H1 (cell line): Measurements from ENCODE around the gene COPG1. TPM values are rescaled to one million over a fixed set of nuclear protein-coding genes. Genes with fewer than 3 reads are reported as not detected.
A peak's percentile ranks its signal among the peaks of the same experiment; 100 is the strongest.

Experiments used
- CTCF ChIA-PET: fragments of 300-600 bp; sonication (Branson Sonifier 250); formaldehyde crosslinking; loops from one replicate; lab custom pipeline; 2021; ENCODE audit not compliant: partially characterized antibody; lab: Charles Lee
- POLR2A ChIA-PET: fragments of 300-600 bp; sonication (Branson Sonifier 250); formaldehyde crosslinking; loops from one replicate; lab custom pipeline; 2021; ENCODE audit warnings: inconsistent platforms; ENCODE audit not compliant: partially characterized antibody; lab: Charles Lee
- DNase-seq, 2 experiments: peaks; one replicate each; pipeline versions ENCODE4 v3.0.0 to v3.0.0-alpha.2; 2010 to 2022; ENCODE audit warnings: low spot score in 2 of 2, low read depth in 1 of 2, mixed read lengths in 1 of 2
- FAIRE-seq: peaks from 2 replicates; lab custom pipeline; 2011; peaks lifted over from hg19 to GRCh38; lab: Jason Lieb, UNC
- H2AFZ ChIP-seq: 2 replicates; pipeline ENCODE4 v1.8.1; 2012; ENCODE audit warnings: low read length, inconsistent platforms
- H2AK5ac ChIP-seq: 2 replicates; pipeline ENCODE4 v1.6.1; 2013; ENCODE audit warnings: low read depth, low read length
- H2BK120ac ChIP-seq: replicated peaks from 2 replicates; pipeline ENCODE3; 2013; ENCODE audit warnings: low read depth, low read length, inconsistent platforms
- H2BK12ac ChIP-seq: 2 replicates; pipeline ENCODE4 v1.6.1; 2013; ENCODE audit warnings: low read depth, low read length
- H2BK15ac ChIP-seq: 2 replicates; pipeline ENCODE4 v1.6.1; 2013; ENCODE audit warnings: low read length
- H2BK20ac ChIP-seq: 2 replicates; pipeline ENCODE4 v1.6.1; 2013; ENCODE audit warnings: low read length
- H2BK5ac ChIP-seq: 2 replicates; pipeline ENCODE4 v1.6.1; 2013; ENCODE audit warnings: low read depth, low read length
- H3K14ac ChIP-seq: 2 replicates; pipeline ENCODE4 v1.6.1; 2013; ENCODE audit warnings: inconsistent platforms; ENCODE audit not compliant: insufficient read length
- H3K18ac ChIP-seq: 2 replicates; pipeline ENCODE4 v1.6.1; 2013; ENCODE audit warnings: low read length; ENCODE audit errors: extremely low read depth
- H3K23ac ChIP-seq: 2 replicates; pipeline ENCODE4 v1.6.1; 2013; ENCODE audit warnings: inconsistent platforms; ENCODE audit not compliant: insufficient read length
- H3K23me2 ChIP-seq: 2 replicates; pipeline ENCODE4 v1.6.1; 2013; ENCODE audit warnings: low read depth, low read length
- H3K27ac ChIP-seq: 2 replicates; pipeline ENCODE4 v1.6.1; 2011; ENCODE audit warnings: low read depth, low read length, inconsistent platforms
- H3K27me3 ChIP-seq, 4 experiments: replicated peaks in 1 of 4; 1 replicate in 1 of 4; 2 replicates in 3 of 4; pipeline versions ENCODE4 v1.6.1 to v1.8.1; 2011 to 2013; ENCODE audit warnings: low read length in 3 of 4, mild to moderate bottlenecking in 3 of 4, inconsistent platforms in 2 of 4, mixed read lengths in 2 of 4, moderate library complexity in 1 of 4; ENCODE audit not compliant: control insufficient read depth in 3 of 4, insufficient read depth in 3 of 4; ENCODE audit errors: extremely low read depth in 1 of 4
- H3K36me3 ChIP-seq, 4 experiments: 2 replicates each; pipeline versions ENCODE4 v1.6.1 to v1.8.1; 2011 to 2013; ENCODE audit warnings: mild to moderate bottlenecking in 4 of 4, low read length in 3 of 4, moderate library complexity in 2 of 4, control low read depth in 1 of 4, inconsistent platforms in 1 of 4; ENCODE audit not compliant: insufficient read depth in 4 of 4, control insufficient read depth in 2 of 4
- H3K4ac ChIP-seq: replicated peaks from 2 replicates; pipeline ENCODE3; 2013; ENCODE audit warnings: low read length, low read depth, mixed read lengths, inconsistent platforms; ENCODE audit not compliant: insufficient read length
- H3K4me1 ChIP-seq, 4 experiments: replicated peaks in 1 of 4; 1 replicate in 1 of 4; 2 replicates in 3 of 4; pipeline versions ENCODE4 v1.6.1 to v1.8.1; 2011 to 2013; ENCODE audit warnings: low read length in 3 of 4, inconsistent platforms in 2 of 4, mixed read lengths in 1 of 4; ENCODE audit not compliant: insufficient read depth in 4 of 4, control insufficient read depth in 3 of 4
- H3K4me2 ChIP-seq, 2 experiments: 2 replicates each; pipeline versions ENCODE4 v1.6.1 to v1.8.1; 2011 to 2013; ENCODE audit warnings: low read depth in 2 of 2, low read length in 2 of 2, control low read depth in 1 of 2, inconsistent platforms in 1 of 2, mild to moderate bottlenecking in 1 of 2; ENCODE audit not compliant: insufficient read depth in 1 of 2
- H3K4me3 ChIP-seq, 4 experiments: fragments of 200-600, 300-600 bp in 1 of 4; sonication (generic), shearing (Covaris generic), sonication (Bioruptor Twin) in 1 of 4; 2 replicates each; pipeline versions ENCODE4 v1.5.1 to v1.8.1; 2011 to 2016; ENCODE audit warnings: low read length in 4 of 4, low read depth in 3 of 4, control low read depth in 2 of 4, inconsistent platforms in 2 of 4, mild to moderate bottlenecking in 2 of 4, mixed read lengths in 1 of 4, moderate library complexity in 1 of 4; ENCODE audit not compliant: insufficient read depth in 2 of 4; ENCODE audit errors: extremely low read depth in 1 of 4
- H3K56ac ChIP-seq: replicated peaks from 2 replicates; pipeline ENCODE3; 2013; ENCODE audit warnings: low read depth, mild to moderate bottlenecking, mixed read lengths, low read length, inconsistent platforms; ENCODE audit not compliant: insufficient read length
- H3K79me1 ChIP-seq: 2 replicates; pipeline ENCODE4 v1.6.1; 2013; ENCODE audit warnings: low read depth, low read length, control low read depth
- H3K79me2 ChIP-seq, 2 experiments: 2 replicates each; pipeline versions ENCODE4 v1.6.1 to v1.8.1; 2012 to 2013; ENCODE audit warnings: low read length in 2 of 2, mild to moderate bottlenecking in 2 of 2, inconsistent platforms in 1 of 2; ENCODE audit not compliant: insufficient read depth in 2 of 2, control insufficient read depth in 1 of 2
- H3K9ac ChIP-seq, 4 experiments: replicated peaks in 1 of 4; 1 replicate in 1 of 4; 2 replicates in 3 of 4; pipeline versions ENCODE4 v1.6.1 to v1.8.1; 2011 to 2013; ENCODE audit warnings: low read depth in 3 of 4, low read length in 3 of 4, control low read depth in 2 of 4, mild to moderate bottlenecking in 2 of 4, moderate library complexity in 2 of 4, inconsistent platforms in 1 of 4; ENCODE audit errors: extremely low read depth in 1 of 4
- H3K9me3 ChIP-seq, 2 experiments: 2 replicates each; pipeline versions ENCODE4 v1.6.1 to v1.8.1; 2012 to 2013; ENCODE audit warnings: mild to moderate bottlenecking in 2 of 2, moderate library complexity in 2 of 2, control low read depth in 1 of 2, inconsistent platforms in 1 of 2, low read depth in 1 of 2, low read length in 1 of 2, mixed read lengths in 1 of 2; ENCODE audit not compliant: insufficient read depth in 2 of 2
- H4K20me1 ChIP-seq, 2 experiments: replicated peaks in 1 of 2; 2 replicates each; pipeline versions ENCODE3 to v1.8.1; 2011 to 2013; ENCODE audit warnings: inconsistent platforms in 2 of 2, low read length in 2 of 2, mild to moderate bottlenecking in 1 of 2; ENCODE audit not compliant: insufficient read depth in 2 of 2, control insufficient read depth in 1 of 2
- H4K5ac ChIP-seq: 2 replicates; pipeline ENCODE4 v1.6.1; 2013; ENCODE audit warnings: low read length, low read depth, mixed read lengths, inconsistent platforms; ENCODE audit not compliant: insufficient read length
- H4K8ac ChIP-seq: 2 replicates; pipeline ENCODE4 v1.8.0; 2013; ENCODE audit warnings: mild to moderate bottlenecking, moderate library complexity, low read length, inconsistent platforms; ENCODE audit not compliant: insufficient read depth; ENCODE audit errors: extremely low read depth
- H4K91ac ChIP-seq: replicated peaks from 2 replicates; pipeline ENCODE3; 2013; ENCODE audit warnings: low read length, mixed read lengths, inconsistent platforms; ENCODE audit not compliant: insufficient read length
- ASH2L ChIP-seq: fragments of 200-600, 300-600 bp; sonication (generic); IDR thresholded peaks from one replicate; pipeline ENCODE4 v1.7.1; 2017; ENCODE audit warnings: low read length
- CHD2 ChIP-seq: IDR thresholded peaks from 2 replicates; pipeline ENCODE4 v1.6.1; 2012; ENCODE audit warnings: low read length, improper control_type of control experiment
- PHF8 ChIP-seq: fragments of 200-600 bp; sonication (generic); conservative IDR thresholded peaks from 2 replicates; pipeline ENCODE4 v1.7.1; 2012; ENCODE audit warnings: low read depth, mild to moderate bottlenecking, inconsistent platforms, low read length, moderate library complexity
- POLR2AphosphoS5 ChIP-seq: IDR thresholded peaks from 2 replicates; pipeline ENCODE4 v1.6.1; 2011; ENCODE audit warnings: low read depth, low read length
- TBP ChIP-seq: IDR thresholded peaks from 2 replicates; pipeline ENCODE4 v1.6.1; 2011; ENCODE audit warnings: low read depth, low read length, improper control_type of control experiment
- WGBS, 2 experiments: shearing (Covaris generic) in 1 of 2; methylation state at CpG; one replicate each; pipeline versions ENCODE4 v1.1.6 to v1.1.7; 2013 to 2015; ENCODE audit warnings: low lambda C conversion rate in 2 of 2, mixed read lengths in 2 of 2, inconsistent platforms in 1 of 2, low coverage in 1 of 2, missing lambda C conversion rate in 1 of 2; ENCODE audit not compliant: insufficient replicate concordance in 2 of 2, insufficient coverage in 1 of 2, insufficient read length in 1 of 2; ENCODE audit errors: extremely low coverage in 1 of 2, missing lambda C conversion rate in 1 of 2; 5-methylcytosine and 5-hydroxymethylcytosine counted together
- polyA plus RNA-seq, 7 experiments: library from polyadenylated mRNA; depleted of rRNA in 3 of 7; stranded (reverse) in 5 of 7; unstranded in 2 of 7; fragments of >200 nt in 5 of 7; fragments of 200-250 nt in 2 of 7; gene quantifications; 1 replicate in 5 of 7; 2 replicates in 1 of 7; 4 replicates in 1 of 7; pipeline versions ENCODE4 v1.2.1 to v1.2.3, GENCODE V29; 2011 to 2013; ENCODE audit warnings: missing spikeins in 2 of 7, mixed read lengths in 2 of 7
- total RNA-seq: library from RNA; stranded (reverse); fragmentation: NEBNext Ultra II Directional; extraction: Animal tissue kit (Norgen Biotek cat#: 25700); gene quantifications from 2 replicates; pipeline ENCODE4 v1.2.1, GENCODE V29; 2021
- TF ChIP-seq, protein P1 (sequence below): IDR thresholded peaks from 2 replicates; pipeline ENCODE4 v1.6.1; 2011; ENCODE audit warnings: low read length, improper control_type of control experiment

Gene COPG1
- total and polyA plus RNA-seq, 2 of the 8 experiments (the other 6 are each of a cell fraction or from before 2014, with no cell fraction given) = 52.7 to 106 TPM

GRCh38 chr3:129315998-129316247, 66.5 kb downstream of the COPG1 start:
- Histone ChIP-seq H3K9ac (peak overlapping the region; percentile 52 to 92 (median 74); a peak in 6 of 7 replicates), H3K27ac (peak overlapping the region; percentile 69; the same call in 1 of the 2 replicates), H4K8ac (peak overlapping the region; percentile 94; the same call in 1 of the 2 replicates), H3K4ac (no peak overlapping the region), H3K56ac (no peak overlapping the region), H3K36me3 (peaks cover 0 to 5% (median 2%) of the 10 kb centered on the region in 4 experiments; a peak in 3 of 8 replicates), H3K27me3 (no peaks in the 10 kb centered on the region), H3K23ac (no peak overlapping the region), H4K91ac (no peak overlapping the region), H3K4me1 (peaks cover 4 to 9% (median 5%) of the 10 kb centered on the region in 4 experiments), H3K14ac (no peak overlapping the region), H4K20me1 (peaks cover 0 to 5% of the 10 kb centered on the region in 2 experiments), H3K23me2 (peaks cover 5% of the 10 kb centered on the region; the same call in 1 of the 2 replicates), H3K18ac (no peak overlapping the region), H2AK5ac (no peak overlapping the region), H2BK120ac (no peak overlapping the region), H3K79me2 (peaks cover 0 to 13% of the 10 kb centered on the region in 2 experiments; a peak in 1 of 4 replicates), H2BK15ac (no peak overlapping the region), H3K9me3 (no peaks in the 10 kb centered on the region), H2BK12ac (no peak overlapping the region), H2BK20ac (no peak overlapping the region), H2BK5ac (no peak overlapping the region), H4K5ac (no peak overlapping the region), H3K4me3 (peak overlapping the region; percentile 70 to 96 (median 78)), H3K4me2 (peak overlapping the region; percentile 81 to 83; a peak in 3 of 4 replicates), H2AFZ (no peak overlapping the region), H3K79me1 (no peaks in the 10 kb centered on the region; the same call in 1 of the 2 replicates)
- CTCF ChIA-PET = interaction anchor here (0.8 to 6.6 kb wide), 23 partner anchors 8 to 724 kb away, joined by 3 to 73 read pairs (median 5); partner anchors contain the start of gene HMCES
- POLR2A ChIA-PET = interaction anchor here (0.5 to 6.4 kb wide), 59 partner anchors 10 to 345 kb away, joined by 3 to 112 read pairs (median 5); partner anchors contain the start of genes CNBP, COPG1, EFCAB12 and HMCES
- TF ChIP-seq PHF8 (peak; percentile 68; the same call in 1 of the 2 replicates), POLR2AphosphoS5 (peak; percentile 99), CHD2 (peak; percentile 63; the same call in 1 of the 2 replicates), ASH2L (no peak), TBP (no peak)
- TF ChIP-seq, protein P1, sequence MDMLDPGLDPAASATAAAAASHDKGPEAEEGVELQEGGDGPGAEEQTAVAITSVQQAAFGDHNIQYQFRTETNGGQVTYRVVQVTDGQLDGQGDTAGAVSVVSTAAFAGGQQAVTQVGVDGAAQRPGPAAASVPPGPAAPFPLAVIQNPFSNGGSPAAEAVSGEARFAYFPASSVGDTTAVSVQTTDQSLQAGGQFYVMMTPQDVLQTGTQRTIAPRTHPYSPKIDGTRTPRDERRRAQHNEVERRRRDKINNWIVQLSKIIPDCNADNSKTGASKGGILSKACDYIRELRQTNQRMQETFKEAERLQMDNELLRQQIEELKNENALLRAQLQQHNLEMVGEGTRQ = no peak
- no peak for DNase-seq
- FAIRE-seq = no peak
- 1% methylated on average over 13 of the region's 34 CpGs; no CpG with 5 or more reads in 1 of the 2 experiments for WGBS, 2 experiments
